Chondrocyte (in vitro differentiated cells): ENCODE data around the gene PTPRE. TPM values are rescaled to one million over a fixed set of nuclear protein-coding genes. Genes with fewer than 3 reads are reported as not detected.

ENCODE experiments used
- DNase-seq: peaks from one replicate; pipeline ENCODE4 v3.0.0; 2021; ENCODE audit warnings: mixed read lengths, low spot score
- H3K27ac Mint-ChIP-seq: one replicate; pipeline ENCODE4 v1.8.0; 2021; ENCODE audit warnings: mild to moderate bottlenecking, moderate library complexity, mixed read lengths; ENCODE audit not compliant: unreplicated experiment
- H3K27me3 Mint-ChIP-seq: 2 replicates; pipeline ENCODE4 v1.8.0; 2021; ENCODE audit warnings: low read depth, mixed read lengths
- H3K36me3 Mint-ChIP-seq: 2 replicates; pipeline ENCODE4 v1.8.0; 2021; ENCODE audit warnings: low read depth, mixed read lengths
- H3K4me1 Mint-ChIP-seq: 2 replicates; pipeline ENCODE4 v1.8.0; 2021; ENCODE audit warnings: low read depth, mild to moderate bottlenecking, mixed read lengths
- H3K4me3 Mint-ChIP-seq: one replicate; pipeline ENCODE4 v1.8.0; 2021; ENCODE audit warnings: mild to moderate bottlenecking, moderate library complexity, mixed read lengths; ENCODE audit not compliant: unreplicated experiment
- H3K9me3 Mint-ChIP-seq: 2 replicates; pipeline ENCODE4 v1.8.0; 2021; ENCODE audit warnings: low read depth, mixed read lengths
- total RNA-seq: library from RNA; stranded (reverse); gene quantifications from 3 replicates; pipeline ENCODE4 v1.2.1, GENCODE V29; 2021
- TF ChIP-seq, protein P1 (sequence below): fragments of 200-600 bp; sonication (generic); IDR thresholded peaks from 2 replicates; pipeline ENCODE4 v1.5.0; 2021; ENCODE audit warnings: antibody characterized with exemption, mild to moderate bottlenecking, moderate library complexity

Gene PTPRE
- total RNA-seq, 1 donor from 2014 or later, result 6.2 TPM

GRCh38 chr10:127867805-127868204, 39.1 kb upstream of the PTPRE start:
- Mint-ChIP-seq H3K9me3 (peaks cover 31% of the 10 kb centered on the region), H3K27ac (no peak overlapping the region), H3K4me1 (no peaks in the 10 kb centered on the region), H3K27me3 (peaks cover 30% of the 10 kb centered on the region), H3K36me3 (peaks cover 11% of the 10 kb centered on the region), H3K4me3 (no peak overlapping the region)
- no peak for DNase-seq
- TF ChIP-seq, protein P1, sequence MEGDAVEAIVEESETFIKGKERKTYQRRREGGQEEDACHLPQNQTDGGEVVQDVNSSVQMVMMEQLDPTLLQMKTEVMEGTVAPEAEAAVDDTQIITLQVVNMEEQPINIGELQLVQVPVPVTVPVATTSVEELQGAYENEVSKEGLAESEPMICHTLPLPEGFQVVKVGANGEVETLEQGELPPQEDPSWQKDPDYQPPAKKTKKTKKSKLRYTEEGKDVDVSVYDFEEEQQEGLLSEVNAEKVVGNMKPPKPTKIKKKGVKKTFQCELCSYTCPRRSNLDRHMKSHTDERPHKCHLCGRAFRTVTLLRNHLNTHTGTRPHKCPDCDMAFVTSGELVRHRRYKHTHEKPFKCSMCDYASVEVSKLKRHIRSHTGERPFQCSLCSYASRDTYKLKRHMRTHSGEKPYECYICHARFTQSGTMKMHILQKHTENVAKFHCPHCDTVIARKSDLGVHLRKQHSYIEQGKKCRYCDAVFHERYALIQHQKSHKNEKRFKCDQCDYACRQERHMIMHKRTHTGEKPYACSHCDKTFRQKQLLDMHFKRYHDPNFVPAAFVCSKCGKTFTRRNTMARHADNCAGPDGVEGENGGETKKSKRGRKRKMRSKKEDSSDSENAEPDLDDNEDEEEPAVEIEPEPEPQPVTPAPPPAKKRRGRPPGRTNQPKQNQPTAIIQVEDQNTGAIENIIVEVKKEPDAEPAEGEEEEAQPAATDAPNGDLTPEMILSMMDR, result no peak

DNA sequence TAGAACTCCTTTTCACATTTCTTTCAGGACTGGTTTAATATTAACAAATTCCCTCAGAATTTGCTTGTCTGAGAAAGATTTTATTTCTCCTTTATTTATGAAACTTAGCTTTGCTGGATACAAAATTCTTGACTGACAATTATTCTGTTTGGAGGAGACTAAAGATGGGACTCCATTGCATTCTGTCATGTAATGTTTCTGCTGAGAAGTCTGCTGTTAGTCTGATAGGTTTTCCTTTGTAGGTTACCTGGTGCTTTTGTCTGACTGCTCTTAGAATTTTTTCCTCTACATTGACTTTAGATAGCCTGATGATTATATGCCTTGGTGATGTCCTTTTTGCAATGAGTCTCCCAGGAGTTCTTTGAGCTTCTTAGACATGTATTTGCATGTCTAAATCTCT, 37.6 kb upstream of the PTPRE start:
- H3K4me1 Mint-ChIP-seq, result no peaks in the 10 kb centered on the region
- peaks cover 4% of the 10 kb centered on the region for H3K36me3 Mint-ChIP-seq
- TF ChIP-seq, protein P1, result no peak
- H3K9me3 Mint-ChIP-seq, result peaks cover 24% of the 10 kb centered on the region
- H3K27me3 Mint-ChIP-seq, result peaks cover 30% of the 10 kb centered on the region
- peak overlapping the region; percentile 13 for H3K27ac Mint-ChIP-seq
- no peak for DNase-seq
- no peak overlapping the region for H3K4me3 Mint-ChIP-seq

- no peak for DNase-seq
- Mint-ChIP-seq H3K9me3 (peaks cover 21% of the 10 kb centered on the region), H3K27me3 (peaks cover 25% of the 10 kb centered on the region), H3K27ac (no peak overlapping the region), H3K4me1 (no peaks in the 10 kb centered on the region), H3K36me3 (peaks cover 4% of the 10 kb centered on the region), H3K4me3 (no peak overlapping the region)
- TF ChIP-seq, protein P1, result no peak
Observed at GRCh38 chr10:127871631-127872010, 35.3 kb upstream of the PTPRE start.

- H3K27me3 Mint-ChIP-seq, result peaks cover 31% of the 10 kb centered on the region
- no peak for DNase-seq
Observed at GRCh38 chr10:127872011-127872761, 34.7 kb upstream of the PTPRE start.

GRCh38 chr10:127872871-127873600, 33.9 kb upstream of the PTPRE start:
- H3K9me3 Mint-ChIP-seq, result peaks cover 21% of the 10 kb centered on the region
- TF ChIP-seq, protein P1, result no peak
- H3K4me1 Mint-ChIP-seq, result no peaks in the 10 kb centered on the region
- H3K36me3 Mint-ChIP-seq, result peaks cover 4% of the 10 kb centered on the region
- no peak for DNase-seq
- no peak overlapping the region for H3K27ac Mint-ChIP-seq
- no peak overlapping the region for H3K4me3 Mint-ChIP-seq
- H3K27me3 Mint-ChIP-seq, result peaks cover 30% of the 10 kb centered on the region

More at GRCh38 chr10:127872011-127872761, 34.7 kb upstream of the PTPRE start:
- Mint-ChIP-seq H3K4me3 (no peak overlapping the region), H3K36me3 (peaks cover 4% of the 10 kb centered on the region), H3K27ac (no peak overlapping the region), H3K4me1 (no peaks in the 10 kb centered on the region), H3K9me3 (peaks cover 21% of the 10 kb centered on the region)
- TF ChIP-seq, protein P1, result no peak
